IPS-18a (cell line): ENCODE measurements around the gene BMP8B.
"Not testable (repeated sequence)": the region's sequence is repeated elsewhere in the genome, so short reads cannot be mapped to it uniquely, and the experiment has no call there.

Experiments used
- H3K27ac ChIP-seq: one replicate; pipeline ENCODE4 v1.5.1; 2013; ENCODE audit warnings: low read length
- H3K27me3 ChIP-seq: one replicate; pipeline ENCODE4 v1.6.1; 2013; ENCODE audit warnings: mild to moderate bottlenecking, low read length; ENCODE audit not compliant: control insufficient read depth, insufficient read depth
- H3K36me3 ChIP-seq: one replicate; pipeline ENCODE4 v1.6.1; 2013; ENCODE audit warnings: low read depth, low read length; ENCODE audit not compliant: control insufficient read depth
- H3K4me1 ChIP-seq: one replicate; pipeline ENCODE4 v1.6.1; 2013; ENCODE audit warnings: low read depth, low read length; ENCODE audit not compliant: control insufficient read depth
- H3K4me3 ChIP-seq: one replicate; pipeline ENCODE4 v1.5.1; 2013; ENCODE audit warnings: low read length
- H3K9ac ChIP-seq: one replicate; pipeline ENCODE4 v1.6.1; 2013; ENCODE audit warnings: mild to moderate bottlenecking, low read length, moderate library complexity
- H3K9me3 ChIP-seq: one replicate; pipeline ENCODE4 v1.6.1; 2013; ENCODE audit warnings: low read depth, low read length; ENCODE audit not compliant: control insufficient read depth

BMP8B gene

DNA sequence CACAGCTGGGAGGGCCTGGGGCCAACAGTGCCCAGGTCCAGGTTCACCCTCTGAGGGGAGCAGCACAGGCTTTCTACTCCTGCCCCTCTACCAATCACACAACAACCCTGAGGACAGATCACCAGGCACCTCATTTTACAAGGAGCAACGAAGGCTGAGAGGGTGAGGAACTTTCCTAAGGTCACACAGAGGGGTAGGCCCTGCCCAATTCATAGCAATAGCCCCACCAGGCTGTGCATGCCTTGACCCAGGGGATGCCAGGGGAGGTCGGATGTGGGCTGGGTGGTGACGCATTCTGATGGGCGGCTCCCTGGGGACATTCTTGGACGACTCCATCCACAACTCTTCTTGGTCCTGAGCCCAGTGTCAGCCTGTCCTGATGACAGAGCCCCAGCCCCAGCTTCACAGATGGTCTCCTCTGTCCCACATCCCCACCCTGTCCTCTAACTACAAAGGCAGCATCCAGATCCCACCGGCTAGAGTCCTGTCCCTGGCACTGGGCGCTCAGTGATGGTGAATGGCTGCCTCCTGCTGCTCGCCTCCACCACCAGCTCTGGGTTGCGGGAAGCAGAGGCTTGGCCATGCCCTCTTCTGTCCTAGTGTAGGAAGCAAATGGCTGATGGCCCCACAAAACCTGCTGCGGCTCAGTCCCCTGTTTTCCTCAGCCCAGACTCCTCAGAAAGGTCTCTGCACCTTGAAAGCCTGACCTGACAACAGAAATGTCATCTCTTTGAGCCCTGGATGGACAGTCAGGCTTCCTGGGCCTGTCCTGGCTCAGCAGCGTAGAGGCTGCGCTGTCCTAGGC lies 2.2 kb downstream of the BMP8B start:
- not testable (repeated sequence) for H3K27ac ChIP-seq, H3K4me3 ChIP-seq

DNA sequence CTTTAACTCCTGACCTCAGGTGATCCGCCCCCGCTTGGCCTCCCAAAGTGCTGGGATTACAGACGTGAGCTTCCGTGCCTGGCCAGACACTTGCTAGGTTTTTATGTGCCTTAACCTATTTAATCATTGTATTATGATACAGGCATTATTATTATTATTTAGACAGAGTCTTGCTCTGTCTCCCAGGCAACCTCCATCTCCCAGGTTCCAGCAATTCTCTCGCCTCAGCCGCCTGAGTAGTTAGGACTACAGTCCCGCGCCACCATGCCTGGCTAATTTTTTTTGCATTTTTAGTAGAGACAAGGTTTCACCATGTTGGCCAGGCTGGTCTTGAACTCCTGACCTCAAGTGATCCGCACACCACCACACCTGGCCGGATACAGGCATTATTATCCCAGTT lies 6.0 kb downstream of the BMP8B start:
- peaks cover 36% of the 10 kb centered on the region for H3K27me3 ChIP-seq
- not testable (repeated sequence) for H3K4me3 ChIP-seq, H3K36me3 ChIP-seq, H3K9me3 ChIP-seq, H3K4me1 ChIP-seq, H3K27ac ChIP-seq, H3K9ac ChIP-seq

More for the DNA sequence above, 2.2 kb downstream of the BMP8B start:
- H3K36me3 ChIP-seq, H3K9me3 ChIP-seq, H3K9ac ChIP-seq, H3K4me1 ChIP-seq: not testable (repeated sequence)
- H3K27me3 ChIP-seq, result peaks cover 66% of the 10 kb centered on the region

DNA sequence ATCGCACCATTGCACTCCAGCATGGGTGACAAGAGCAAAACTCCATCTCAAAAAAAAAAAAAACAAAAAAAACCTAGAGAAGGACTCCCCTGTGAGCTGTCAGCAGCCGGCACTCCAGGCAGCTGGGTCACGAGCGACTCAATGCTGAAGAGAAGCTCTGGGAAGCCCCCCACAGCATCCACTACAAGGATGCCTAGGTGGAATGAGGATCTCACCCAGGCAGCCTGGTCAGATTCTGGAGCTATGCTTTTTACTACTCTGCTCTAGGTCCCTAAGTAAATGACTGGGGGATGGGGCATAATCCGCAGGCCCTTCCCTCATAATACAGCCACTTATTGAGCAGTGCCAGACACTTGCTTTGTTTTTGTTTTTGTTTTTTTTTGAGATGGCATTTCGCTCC lies 6.6 kb downstream of the BMP8B start:
- no peaks in the 10 kb centered on the region for H3K4me1 ChIP-seq
- H3K27me3 ChIP-seq, result peaks cover 30% of the 10 kb centered on the region
- H3K9me3 ChIP-seq, result no peaks in the 10 kb centered on the region
- H3K36me3 ChIP-seq, result no peaks in the 10 kb centered on the region
- H3K9ac ChIP-seq, result no peak overlapping the region
- no peak overlapping the region for H3K4me3 ChIP-seq
- H3K27ac ChIP-seq, result no peak overlapping the region

DNA sequence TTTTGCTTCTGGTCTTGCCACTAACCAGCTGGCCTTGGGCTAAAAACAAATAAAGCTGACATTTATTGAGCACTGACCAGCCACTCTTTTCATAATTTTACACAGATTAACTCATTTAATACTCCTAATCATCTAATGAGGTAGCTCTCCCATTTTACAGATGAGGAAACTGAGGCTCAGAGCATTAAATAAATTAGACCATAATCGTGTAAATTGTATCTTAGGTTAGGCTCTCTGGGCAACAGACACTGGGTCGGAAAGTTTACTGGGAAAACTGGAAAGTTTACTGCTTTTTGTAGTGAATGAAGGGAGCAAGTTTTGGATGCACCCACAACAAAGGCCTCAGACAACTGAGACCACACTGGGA lies 7.3 kb downstream of the BMP8B start:
- no peak overlapping the region for H3K27ac ChIP-seq

DNA sequence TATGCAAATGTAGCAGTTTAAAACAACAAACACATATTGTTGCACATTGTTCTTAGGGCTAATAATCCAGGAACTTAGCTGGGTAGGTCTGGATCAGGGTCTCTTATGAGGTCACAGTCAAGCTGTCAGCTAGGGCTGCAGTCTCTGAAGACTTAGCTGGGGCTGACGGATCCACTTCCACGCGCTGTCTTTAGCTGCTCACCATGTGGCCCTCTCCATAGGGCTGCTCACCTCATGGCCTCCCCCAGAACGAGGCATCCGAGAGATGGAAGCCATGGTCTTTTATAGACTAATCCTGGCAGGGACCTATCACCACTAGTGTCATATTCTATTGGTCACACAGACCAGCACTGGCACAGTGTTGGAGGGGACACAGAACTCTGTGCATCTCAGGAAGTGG lies 8.8 kb downstream of the BMP8B start:
- H3K27me3 ChIP-seq, result peaks cover 12% of the 10 kb centered on the region
- H3K4me1 ChIP-seq, result no peaks in the 10 kb centered on the region
- H3K27ac ChIP-seq, result no peak overlapping the region

More for the DNA sequence above, 7.3 kb downstream of the BMP8B start:
- Histone ChIP-seq H3K4me1 (no peaks in the 10 kb centered on the region), H3K27me3 (peaks cover 22% of the 10 kb centered on the region), H3K36me3 (no peaks in the 10 kb centered on the region), H3K4me3 (no peak overlapping the region), H3K9ac (no peak overlapping the region), H3K9me3 (no peaks in the 10 kb centered on the region)

DNA sequence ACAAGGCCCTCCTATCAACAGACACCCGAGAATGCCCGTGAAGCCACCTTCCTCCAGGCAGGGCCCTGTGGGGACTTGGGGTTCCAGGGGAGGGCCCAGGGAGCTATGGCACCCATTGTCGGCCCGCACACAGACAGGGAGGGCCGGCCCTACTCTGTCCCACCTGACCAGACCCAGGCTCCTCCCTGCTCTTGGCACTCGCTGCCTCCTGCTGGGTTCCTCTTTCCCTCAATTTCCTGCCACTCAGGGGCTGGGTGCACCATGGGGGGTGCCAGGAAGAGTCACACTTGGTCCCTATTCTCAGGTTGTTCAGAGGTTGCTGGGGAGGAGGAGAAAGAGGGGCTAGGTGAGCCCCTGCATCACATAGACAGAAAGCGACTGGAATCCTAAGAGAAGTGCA lies 9.5 kb downstream of the BMP8B start:
- Histone ChIP-seq H3K27me3 (peaks cover 12% of the 10 kb centered on the region), H3K4me1 (no peaks in the 10 kb centered on the region), H3K27ac (no peak overlapping the region), H3K36me3 (no peaks in the 10 kb centered on the region), H3K4me3 (no peak overlapping the region), H3K9ac (no peak overlapping the region), H3K9me3 (no peaks in the 10 kb centered on the region)

More for the DNA sequence above, 8.8 kb downstream of the BMP8B start:
- H3K36me3 ChIP-seq, result no peaks in the 10 kb centered on the region
- H3K9ac ChIP-seq, result no peak overlapping the region
- no peak overlapping the region for H3K4me3 ChIP-seq
- no peaks in the 10 kb centered on the region for H3K9me3 ChIP-seq

DNA sequence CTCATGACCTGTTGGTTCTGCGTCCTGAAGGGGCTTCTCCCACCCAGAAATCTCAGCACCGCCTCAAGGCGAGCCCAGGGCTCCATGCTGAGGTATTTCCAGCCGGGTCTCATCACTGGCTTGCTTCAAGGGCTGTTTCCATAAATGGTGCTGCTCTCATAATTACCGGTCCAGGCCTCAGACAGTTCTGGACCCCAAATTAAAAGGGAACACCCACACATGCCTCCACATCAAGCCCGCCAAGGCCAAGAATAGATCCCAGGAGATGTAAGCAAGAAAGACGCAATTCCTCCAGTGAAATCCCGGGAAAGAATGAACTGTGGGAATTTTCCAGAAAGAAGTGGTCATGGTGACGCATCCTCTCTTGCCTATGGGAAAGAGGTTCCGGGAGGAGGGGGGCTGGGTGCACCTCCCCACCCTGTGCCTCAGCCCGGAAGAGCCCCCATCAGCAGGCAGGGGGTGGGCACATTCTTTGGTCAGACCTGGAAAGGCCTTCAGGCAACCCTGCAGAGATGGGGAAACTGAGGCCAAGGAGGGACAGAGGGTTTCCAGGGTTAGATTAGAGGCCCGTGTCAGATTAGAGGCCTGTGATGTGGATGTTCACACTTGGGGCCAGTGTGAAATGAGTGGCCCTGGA lies 10.1 kb downstream of the BMP8B start:
- not testable (repeated sequence) for H3K9ac ChIP-seq, H3K9me3 ChIP-seq, H3K4me3 ChIP-seq, H3K27ac ChIP-seq, H3K4me1 ChIP-seq, H3K36me3 ChIP-seq, H3K27me3 ChIP-seq

DNA sequence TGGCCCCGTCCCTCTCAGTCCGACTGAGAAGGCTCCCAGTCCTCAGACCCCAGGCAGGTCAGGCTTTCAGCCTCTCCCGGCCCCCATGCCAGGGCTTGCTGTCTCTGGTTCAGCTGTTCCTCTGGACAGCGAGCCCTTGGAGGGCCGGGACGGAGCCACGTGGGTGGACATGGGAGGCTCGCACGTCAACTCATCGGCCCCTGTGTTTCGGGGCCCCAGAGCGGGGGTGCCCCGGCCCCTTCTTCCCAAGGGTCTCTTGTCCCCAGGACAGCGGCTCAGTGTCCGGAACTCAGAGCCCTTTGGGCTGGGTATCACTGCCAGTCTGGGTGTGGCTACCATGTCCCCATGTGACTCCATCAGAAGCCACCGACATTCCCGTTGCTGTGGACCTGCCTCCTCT lies 10.8 kb downstream of the BMP8B start:
- H3K36me3 ChIP-seq, H3K27me3 ChIP-seq, H3K27ac ChIP-seq, H3K4me3 ChIP-seq, H3K9ac ChIP-seq, H3K4me1 ChIP-seq, H3K9me3 ChIP-seq: not testable (repeated sequence)

DNA sequence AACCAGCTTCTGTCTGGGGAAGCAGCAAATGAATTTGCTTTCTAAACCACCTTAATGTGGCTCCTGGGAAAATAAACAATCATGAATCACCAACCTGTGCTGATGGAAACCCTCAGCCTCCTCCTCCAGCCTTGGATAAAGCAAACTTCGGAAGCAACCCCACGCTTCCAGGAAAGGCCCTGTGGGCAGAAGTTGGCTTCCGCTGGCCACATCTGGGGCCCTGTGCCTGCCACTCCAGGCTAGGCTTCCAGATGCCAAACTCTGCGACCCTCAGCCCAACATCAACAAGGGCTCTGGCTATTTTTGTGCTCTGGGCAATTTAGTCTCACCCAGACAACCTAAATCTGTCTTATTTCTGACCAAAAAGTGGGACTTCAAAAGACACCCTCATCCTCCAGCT lies 11.4 kb downstream of the BMP8B start:
- Histone ChIP-seq H3K36me3 (no peaks in the 10 kb centered on the region), H3K27ac (no peak overlapping the region), H3K27me3 (peaks cover 5% of the 10 kb centered on the region), H3K9ac (no peak overlapping the region), H3K4me1 (no peaks in the 10 kb centered on the region), H3K9me3 (no peaks in the 10 kb centered on the region), H3K4me3 (no peak overlapping the region)

DNA sequence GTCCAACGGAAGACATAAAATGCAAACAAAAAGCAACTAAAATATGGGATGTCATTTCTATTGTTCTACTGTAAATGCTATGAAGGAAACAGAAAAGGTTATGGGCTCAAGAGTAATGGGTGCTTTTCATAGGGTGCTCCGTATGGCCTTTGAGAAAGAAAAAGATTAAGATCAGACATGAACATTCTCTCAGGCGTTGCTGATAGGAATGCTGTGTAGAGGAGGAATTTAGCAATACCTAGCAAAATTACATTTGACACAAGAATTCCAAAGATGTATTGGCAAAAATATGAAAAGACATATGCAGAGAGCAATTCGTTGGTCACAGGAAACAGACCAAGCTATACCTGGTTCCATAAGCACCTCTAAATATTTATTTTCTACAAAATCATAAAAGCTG lies 11.8 kb downstream of the BMP8B start:
- Histone ChIP-seq H3K36me3 (no peaks in the 10 kb centered on the region), H3K9ac (no peak overlapping the region), H3K4me1 (no peaks in the 10 kb centered on the region), H3K9me3 (no peaks in the 10 kb centered on the region), H3K4me3 (no peak overlapping the region), H3K27ac (no peak overlapping the region), H3K27me3 (peaks cover 5% of the 10 kb centered on the region)

DNA sequence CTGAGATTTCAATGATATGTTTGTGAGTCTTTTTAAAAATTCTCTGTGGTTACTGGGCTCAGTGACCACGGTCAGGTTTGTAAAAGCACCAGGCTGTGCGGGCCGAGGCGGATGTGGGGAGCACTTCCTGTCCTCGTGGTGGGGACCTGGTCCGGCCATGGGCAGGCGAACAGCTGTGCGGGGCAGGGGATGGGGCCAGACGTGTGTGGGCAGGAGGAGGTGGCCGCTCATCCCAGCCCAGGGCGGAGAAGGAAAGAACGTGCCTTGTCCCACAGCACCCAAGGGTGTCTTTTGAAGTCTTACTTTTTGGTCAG lies 12.3 kb downstream of the BMP8B start:
- Histone ChIP-seq H3K27ac (no peak overlapping the region), H3K27me3 (peaks cover 7% of the 10 kb centered on the region), H3K36me3 (no peaks in the 10 kb centered on the region), H3K9me3 (no peaks in the 10 kb centered on the region), H3K9ac (no peak overlapping the region), H3K4me1 (no peaks in the 10 kb centered on the region), H3K4me3 (no peak overlapping the region)

DNA sequence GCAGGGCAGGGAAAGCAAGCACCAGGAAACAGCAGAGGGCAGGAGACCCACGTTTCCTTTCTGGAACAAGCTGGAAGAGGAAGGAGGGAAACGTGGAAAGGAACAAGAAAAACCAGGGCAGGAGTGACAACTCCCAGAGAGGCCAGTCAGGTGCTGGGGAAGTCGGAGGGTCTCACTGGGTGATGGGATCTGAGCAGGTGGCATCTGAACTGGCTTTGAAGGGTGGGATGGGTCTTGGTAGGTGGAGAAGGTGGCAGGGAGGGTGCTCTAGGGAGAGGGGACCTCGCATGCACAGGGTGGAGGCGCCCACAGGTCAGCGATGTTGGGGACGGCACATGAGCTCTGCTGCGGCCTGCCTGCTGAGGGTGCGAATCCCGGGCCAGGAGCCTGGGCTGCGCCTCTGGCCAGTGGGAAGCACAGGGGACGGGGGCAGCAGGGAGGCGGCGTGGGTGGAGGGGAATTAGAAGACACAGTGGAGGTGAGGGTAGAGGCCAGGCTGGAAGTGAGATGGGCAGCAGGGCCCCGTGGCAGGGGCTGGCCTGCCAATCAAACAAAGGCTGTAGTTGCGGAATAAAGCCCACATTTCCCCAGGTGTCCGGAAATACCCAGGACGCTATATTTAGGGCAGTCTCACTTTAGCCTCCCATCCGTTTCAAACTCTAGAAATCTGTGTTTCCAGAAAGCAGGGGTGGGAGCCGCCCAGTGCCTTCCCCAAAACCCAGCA lies 12.8 kb downstream of the BMP8B start:
- not testable (repeated sequence) for H3K9ac ChIP-seq, H3K4me1 ChIP-seq, H3K27ac ChIP-seq, H3K4me3 ChIP-seq, H3K36me3 ChIP-seq, H3K27me3 ChIP-seq, H3K9me3 ChIP-seq
